Subcutaneous preadipocyte (primary cell): ENCODE data around the gene BCL2L13. TPM values are rescaled to one million over a fixed set of nuclear protein-coding genes. Genes with fewer than 3 reads are reported as not detected.

Source experiments
- small RNA-seq: library from RNA; depleted of rRNA; stranded (forward); fragments of <200 nt; gene quantifications from one replicate; pipeline ENCODE3, GENCODE V24; 2012
- total RNA-seq: library from RNA; depleted of rRNA; stranded (reverse); fragments of >200 nt; gene quantifications from 2 replicates; pipeline ENCODE4 v1.2.3, GENCODE V29; 2012

The BCL2L13 gene
- 45.6 and 57.9 TPM in 2 replicates for total RNA-seq

DNA sequence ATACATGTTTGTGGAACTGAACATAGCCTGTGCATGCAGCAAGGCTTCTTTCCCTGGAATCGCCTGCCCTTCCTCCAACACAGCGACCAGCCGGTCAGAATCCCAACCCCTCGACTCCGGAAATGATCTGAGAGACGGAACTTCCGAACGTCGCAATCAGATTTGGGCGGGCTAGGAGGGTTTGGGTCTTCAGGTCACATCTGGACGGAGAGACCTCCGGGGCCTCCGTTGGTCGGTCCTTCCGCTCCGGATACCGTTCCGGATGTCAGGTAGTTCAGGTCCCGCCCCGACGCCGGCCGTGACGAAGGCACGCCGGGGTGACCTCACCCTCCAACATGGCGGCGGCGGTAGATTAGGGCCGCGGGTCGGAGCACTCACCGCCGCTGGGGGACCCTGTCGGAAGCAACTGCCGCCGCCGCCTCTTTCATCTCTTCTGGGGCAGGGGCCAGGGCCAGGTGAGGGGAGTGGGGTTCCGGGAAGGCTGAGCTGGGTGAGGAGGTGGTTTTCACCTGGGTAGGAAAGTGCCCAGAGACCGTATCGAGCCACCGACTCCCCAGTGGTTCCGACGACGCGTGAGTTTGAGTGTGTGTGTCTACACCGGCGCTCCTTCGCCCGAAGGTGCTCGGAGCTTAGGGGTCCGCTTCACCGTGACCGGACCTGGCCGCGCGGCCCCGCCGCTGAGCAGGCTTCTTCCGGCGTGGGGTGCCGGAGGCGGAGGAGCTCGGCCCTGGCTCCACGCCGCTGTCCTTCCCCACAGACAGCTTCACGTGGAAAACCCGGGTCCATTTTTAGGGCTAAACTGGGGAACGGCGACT is at the start of gene BCL2L13:
Gene BCL2L13, plus strand, starts transcription at position 326 of the 815 bp plus-strand sequence. CDS start 16,955 bp downstream, outside the sequence.

GRCh38 chr22:17628406-17629172 is 10.0 kb upstream of the BCL2L13 start, which contains the start of gene ATP6V1E1:
Gene ATP6V1E1 (minus strand): TSS chr22:17628749. CDS start chr22:17628635, 114 bp downstream.

GRCh38 chr22:17774206-17774925 is 135.8 kb downstream of the BCL2L13 start, which contains the start of gene BID:
Gene BID (minus strand): TSS chr22:17774469. CDS start chr22:17750116, 24,353 bp downstream.

Small RNAs within 50 kb of the gene (small RNA-seq; reads per million reads assigned to genes)
- gene MIR3198-1 = not detected

Other genes with a start within 250 kb of the BCL2L13 start
- gene SLC25A18, start 75.3 kb upstream of the BCL2L13 start, total RNA-seq = 0.20 and 0.73 TPM in 2 replicates
- 81.5 and 86.0 TPM in 2 replicates for gene ATP6V1E1, start 10.0 kb upstream of the BCL2L13 start, total RNA-seq
- gene BID, start 135.7 kb downstream of the BCL2L13 start, total RNA-seq = 27.8 and 28.3 TPM in 2 replicates